ENCODE results near the gene TNRC18.

The TNRC18 gene

DNA sequence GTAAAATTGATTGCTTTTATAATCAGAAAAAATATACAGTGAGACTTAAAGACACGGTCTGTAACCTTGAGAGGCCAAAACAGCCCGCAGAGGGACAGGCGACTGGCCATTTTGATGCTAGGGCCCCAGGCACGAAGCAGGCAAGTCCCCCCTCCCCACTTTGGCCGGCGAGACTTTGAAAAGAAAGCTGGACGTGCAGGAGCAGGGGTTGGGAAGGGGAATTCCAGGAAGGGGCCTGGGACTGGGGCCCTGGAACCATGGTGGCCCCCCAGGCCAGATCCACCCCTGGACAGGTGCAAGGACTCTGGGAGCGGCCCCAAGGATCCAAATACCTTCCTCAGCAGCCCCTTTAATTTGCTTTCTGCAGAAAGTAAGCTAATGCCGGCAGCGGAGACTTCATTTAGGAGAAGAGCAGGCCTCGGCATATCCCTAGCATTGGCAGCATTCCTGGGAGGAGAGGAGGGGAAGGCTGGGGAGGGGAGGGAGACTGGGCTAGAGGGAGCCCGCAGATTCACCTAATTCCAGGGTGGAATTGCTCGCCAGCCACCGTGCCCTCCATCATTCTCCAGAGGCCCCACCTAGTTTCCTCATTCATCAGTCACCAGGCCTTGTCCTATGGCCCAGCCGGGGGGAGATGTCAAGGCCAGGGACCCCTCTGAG lies 24.9 kb upstream of the TNRC18 start:
- no peak for DNase-seq

DNA sequence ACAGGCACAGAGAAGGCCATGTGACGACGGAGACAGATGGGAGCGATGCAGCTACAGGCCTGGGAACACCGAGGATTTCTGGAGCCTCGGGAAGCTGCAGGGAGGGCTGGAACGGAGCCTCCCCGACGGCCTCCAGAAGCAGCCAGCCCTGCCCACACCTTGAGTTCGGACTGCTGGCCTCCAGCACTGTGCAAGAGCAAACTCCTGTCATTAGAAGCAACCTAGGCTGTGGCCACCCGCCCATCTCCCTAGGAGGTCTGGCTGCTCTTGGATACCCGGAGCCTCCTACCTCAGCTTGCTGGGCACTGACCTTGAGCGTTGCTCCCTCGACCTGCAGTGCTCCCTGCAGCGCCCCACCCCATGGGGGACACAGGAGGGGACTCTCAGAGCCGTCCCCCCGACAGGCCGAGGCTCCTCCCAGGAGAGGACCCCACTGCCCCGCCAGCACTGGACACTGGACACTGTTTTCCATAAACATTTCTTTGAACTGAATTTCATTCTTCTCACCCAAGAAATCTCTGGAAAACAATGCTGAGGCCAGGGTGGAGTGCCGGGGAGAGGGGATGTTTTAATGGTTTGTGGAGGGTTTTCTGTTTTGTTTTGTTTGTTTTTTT lies 22.5 kb upstream of the TNRC18 start:
- no peak for DNase-seq

DNA sequence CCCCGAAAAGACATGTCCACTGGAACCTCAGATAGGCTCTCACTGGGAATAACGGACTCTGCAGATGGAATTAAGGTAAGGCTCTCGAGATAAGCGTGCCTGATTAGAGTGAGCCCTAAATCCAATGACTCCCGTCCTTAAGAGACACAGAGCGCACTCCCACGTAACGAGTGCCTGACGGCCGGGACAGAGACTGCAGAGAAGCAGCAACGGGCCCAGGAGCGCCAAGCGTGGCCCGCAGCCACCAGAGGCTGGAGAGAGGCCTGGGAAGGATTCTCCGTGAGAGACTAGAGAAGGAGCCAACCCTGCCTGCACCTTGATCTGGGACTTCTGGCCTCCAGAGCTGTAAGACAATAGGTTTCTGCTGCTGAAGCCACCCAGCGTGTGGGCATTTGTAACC lies 20.0 kb upstream of the TNRC18 start:
- DNase-seq = no peak

DNA sequence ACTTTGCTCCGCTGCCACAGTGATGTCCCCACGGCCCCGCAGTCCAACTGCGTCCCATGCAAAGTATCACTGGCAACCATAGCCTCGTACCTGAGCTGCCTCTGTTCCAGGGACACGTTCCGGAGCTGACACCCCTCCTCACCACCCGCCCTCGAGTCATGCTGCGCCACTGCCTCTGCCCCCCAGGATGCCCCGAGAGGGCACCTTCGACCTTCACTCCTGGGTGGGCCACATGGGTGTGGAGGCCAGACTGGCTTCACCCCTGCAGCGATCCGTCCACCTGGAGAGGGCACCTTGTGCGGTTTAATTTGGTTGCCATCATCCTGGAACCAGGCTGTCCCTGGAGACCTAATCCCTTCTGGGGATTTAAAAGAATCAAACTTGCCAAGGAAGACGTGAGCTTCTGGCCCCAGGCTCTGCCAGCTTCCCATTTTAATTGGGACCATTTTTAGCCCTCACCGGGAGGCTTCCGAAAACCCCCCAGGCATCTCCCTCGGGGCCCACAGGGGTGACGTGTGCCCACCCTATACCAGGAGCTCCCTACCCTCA lies 19.2 kb upstream of the TNRC18 start:
- no peak for DNase-seq

DNA sequence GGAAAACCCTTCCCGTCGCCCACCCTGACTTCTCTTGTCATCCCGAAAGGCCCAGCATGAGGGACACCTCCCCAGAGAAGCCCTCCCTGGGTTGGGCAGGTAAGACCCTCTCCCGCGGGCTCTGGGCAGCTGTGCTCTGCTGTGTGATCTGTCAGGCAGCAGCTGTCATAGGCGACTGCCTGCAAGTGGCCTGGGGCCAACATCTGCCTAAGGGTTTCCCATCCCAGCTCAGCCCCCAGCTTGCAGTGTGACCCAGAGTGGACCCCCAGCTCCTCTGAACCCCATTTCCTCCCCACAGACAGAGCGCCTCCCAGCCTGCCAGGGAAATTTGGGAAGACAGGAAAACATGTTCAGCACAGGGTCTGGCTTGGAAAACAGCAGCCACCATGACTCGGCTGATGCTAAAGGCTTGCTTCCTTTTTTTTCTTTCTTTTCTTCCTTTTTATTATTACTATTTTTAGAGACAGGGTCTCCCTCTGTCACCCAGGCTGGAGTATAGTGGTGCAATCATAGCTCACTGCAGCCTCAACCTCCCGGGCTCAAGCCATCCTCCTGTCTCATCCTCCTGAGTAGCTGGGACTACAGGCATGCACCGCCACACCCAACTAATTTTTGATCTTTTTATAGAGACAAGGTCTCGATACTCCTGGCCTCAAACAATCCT lies 18.3 kb upstream of the TNRC18 start:
- no peak for DNase-seq

DNA sequence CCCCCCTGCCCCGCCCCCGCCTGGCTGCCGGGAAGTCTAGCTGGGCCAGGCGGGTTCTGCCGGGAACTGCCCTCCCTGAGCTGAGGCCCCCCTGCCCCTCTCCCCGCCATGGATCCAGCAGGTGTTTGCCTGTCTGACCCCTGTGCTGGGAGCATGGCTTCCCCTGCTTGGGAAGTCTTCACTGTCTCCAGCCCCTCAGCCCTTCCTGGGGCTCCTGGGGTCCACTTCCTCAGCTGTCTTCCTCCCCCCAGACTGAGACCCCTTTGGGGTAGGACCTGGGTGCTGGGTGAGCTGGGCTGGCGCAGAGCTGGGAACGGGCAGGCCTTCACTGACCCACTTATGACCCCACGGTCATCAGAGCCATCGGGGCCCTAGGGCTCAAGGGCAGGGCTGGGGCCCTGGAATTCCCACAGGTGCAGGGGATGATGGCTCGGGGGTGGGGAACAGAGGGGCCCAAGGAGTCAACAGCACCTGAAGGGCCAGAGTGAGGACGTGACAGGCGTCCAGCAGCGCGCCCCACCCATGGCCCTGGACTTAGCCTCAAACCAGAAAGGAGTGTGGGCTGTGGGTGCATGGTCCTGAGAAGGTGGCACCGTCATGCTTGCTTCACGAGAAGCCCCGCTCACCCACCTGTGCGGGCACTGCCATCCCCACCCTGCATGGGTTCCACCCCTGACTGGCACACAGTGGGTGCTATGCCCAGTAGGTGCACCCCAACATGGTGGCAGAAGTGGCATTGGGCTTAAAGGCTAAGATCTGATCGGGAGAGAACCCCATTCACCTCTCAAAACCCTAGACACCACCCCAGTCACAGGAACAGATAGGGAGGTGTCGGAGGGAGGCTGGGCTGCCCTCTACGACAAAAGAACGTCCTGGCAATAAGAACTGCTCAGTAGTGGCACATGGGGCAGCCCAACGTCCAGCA lies 16.2 kb upstream of the TNRC18 start:
- no peak for DNase-seq

DNA sequence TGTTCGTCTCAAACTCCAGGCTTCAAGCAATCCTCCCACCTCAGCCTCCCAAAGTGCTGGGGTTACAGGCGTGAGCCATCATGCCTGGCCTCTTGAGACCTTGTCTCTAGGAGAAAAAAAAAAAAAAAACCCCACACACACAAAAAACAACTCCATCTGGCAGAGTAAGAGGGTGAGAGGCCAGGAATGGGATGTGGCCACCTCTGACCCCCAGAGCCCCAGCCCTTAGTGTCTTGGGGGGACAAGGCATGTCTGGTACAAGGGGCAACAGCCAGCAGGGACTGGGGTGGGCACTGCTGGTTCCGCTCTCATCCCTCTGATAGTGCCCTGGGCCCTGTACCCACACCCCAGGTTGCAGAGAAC lies 15.6 kb upstream of the TNRC18 start:
- no peak for DNase-seq

DNA sequence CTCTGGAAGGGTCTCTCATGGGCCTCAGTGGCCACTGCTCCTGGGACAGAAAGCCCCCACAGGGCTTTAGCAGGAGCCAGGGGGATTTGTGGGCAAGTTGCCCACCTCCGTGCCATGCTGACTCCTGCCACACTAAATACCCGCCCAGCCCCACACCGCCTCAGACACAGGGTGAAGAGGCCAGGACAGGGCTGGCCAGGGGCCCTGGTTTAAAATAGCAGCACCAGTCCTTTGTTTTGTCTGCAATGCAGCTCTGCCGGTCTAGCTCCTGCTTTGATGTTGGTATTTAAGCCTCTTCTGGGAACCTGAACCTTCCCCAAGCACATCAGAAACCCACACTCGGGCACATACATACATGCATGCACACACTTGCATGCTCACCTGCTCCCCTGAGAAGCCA lies 14.4 kb upstream of the TNRC18 start:
- no peak for DNase-seq

DNA sequence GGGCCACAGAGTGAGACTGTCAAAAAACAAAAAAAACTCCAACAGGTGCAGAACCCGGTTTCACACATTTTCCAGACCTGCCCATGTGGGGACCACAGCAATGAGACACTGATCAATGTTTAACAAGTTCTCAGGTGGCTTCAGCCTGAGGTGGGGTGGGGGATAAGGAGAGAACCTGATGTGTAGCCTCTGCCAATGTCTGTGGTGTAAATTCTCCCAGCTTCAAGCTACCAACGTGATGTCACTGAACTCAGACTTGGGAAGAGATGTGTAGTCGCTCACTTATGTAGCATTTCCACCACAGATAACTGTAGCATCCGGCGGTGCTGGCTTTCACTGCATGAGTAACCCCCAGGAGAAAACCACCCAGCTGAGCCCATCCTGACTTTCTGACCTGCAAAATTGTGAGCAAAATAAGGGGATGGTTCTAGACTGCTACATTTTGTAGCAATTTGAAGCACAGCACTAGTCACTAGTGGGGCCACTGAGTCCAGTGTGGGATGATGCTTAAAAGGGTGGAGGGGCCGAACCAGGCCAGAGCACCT lies 13.8 kb upstream of the TNRC18 start:
- no peak for DNase-seq

DNA sequence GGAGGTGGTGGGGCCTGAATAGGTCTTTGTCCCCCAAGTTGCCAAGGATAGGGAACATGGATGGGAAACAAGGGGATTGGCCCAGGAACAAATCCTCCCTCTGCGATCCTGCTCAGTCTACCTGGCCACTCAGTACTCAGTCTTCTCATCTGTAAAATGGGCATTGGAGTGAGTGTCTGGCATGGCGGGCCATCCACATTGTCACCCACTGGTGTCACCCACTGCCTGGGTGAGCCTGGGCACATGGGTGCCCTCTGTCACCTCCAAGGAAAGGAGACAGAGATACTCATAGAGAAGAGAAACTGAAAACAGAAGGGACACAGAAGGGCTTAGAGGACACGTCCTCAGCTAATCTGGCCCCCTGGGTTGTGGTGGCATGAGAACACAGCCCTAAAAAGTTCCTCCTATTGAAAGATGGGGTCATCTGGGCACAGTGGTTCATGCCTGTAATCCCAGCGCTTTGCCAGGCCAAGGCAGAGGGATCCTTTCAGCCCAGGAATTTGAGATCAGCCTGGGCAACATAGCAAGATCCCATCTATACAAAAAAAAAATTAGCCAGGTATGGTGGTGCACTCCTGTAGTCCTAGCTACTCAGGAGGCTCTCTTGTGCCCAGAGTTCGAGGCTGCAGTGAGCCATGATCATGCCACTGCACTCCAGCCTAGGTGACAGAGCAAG lies 12.5 kb upstream of the TNRC18 start:
- no peak for DNase-seq

DNA sequence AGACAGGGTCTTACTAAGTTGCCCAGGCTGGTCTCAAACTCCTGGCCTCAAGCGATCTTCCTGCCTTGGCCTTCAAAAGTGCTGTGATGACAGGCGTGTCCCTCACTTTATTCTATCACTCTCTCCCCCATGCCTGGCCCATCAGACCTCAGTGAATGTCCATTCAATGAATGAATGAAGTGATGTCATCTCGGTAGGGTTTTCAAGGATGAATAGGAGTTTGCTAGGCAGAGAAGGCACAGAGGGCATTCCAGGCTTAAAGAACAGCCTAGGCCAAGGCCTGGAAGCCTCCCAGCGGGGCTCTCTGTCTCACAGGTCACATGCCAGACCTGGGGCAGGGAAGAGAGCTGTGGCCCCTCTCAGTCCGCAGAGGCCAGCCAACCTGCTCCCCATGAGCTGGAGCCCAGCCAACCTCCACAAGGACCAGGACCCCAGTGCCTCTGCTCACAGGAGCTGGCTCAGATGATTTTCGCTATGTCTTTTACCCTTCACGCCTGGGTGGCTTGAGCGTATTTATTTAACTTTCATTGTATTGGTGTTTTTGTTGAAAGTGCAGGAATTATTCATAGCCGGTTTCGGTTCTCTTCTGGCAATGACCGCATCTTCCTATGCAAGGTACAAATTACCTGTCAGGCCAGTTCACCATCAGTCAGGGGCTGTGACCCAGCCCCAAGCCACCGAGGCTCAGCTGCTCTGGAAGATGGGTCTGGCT lies 11.8 kb upstream of the TNRC18 start:
- no peak for DNase-seq

DNA sequence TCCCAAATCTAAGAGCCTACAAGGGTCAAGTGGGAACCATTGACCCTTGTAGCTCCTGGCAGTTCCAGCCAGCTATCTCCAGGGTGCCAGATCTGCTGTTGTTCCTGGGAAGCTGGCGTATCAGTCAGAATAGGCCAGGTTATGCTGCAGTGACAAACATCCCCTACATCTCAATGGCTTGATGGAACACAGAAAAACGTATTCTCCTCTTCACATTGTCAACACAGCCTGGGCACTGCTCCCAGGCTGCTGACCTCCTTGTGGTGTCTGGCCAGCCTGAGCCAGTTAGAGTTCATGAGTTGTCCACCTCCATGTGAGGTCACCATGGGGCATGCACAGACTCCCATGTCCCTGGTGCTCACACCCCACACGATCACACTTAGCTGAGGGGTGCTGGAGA lies 9.5 kb upstream of the TNRC18 start:
- no peak for DNase-seq

DNA sequence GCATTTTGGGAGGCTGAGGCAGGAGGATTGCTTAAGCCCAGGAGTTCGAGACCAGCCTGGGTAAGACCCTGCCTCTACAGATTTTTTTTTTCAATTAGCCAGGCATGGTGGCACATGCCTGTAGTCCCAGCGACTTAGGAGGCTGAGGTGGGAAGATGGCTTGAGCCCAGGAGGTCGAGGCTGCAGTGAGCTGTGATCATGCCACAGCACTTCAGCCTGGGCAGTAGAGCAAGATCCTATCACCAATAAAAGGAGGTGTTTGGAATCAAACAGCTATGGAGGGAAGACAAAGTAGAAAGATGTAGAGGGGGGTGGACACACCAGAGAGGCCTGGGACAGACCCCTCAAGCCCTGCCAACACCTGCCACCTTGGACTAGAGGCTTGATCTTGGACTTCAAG lies 9.1 kb upstream of the TNRC18 start:
- no peak for DNase-seq

DNA sequence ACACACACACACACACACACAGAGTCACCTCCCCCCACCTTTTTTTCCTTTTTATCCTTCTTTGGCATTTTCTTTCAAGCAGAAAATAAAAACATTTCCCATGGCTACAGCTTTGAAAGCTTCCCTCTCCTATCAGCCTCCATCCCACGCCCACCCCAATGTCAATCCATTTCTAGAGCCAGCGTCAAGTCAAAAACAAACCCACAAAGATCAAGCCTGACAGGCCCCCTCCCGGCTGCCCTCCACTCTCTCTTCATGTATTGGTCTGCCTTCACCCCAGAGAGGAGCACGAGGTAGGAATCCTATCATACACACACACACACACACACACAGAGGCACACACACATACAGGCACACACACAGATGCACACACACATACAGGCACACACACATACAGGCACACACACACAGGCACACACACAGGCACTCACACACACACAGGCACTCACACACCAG lies 8.0 kb upstream of the TNRC18 start:
- DNase-seq = no peak

DNA sequence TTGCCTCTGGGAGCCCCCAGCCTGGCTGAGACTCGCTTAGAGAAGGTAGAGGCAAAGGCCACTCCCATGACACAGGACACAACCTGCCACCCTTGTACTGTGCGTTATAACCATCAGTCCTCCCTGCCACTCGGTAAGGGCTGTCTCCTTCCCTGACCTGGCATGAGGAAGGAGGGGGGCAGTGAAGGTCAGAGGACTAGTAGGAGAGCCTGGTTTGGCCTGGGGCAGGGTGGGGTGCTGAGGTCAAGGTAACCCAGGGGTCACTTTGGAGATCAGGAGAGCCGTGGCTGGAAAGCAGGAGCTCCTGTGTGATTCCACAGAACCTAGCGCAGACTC lies 6.9 kb upstream of the TNRC18 start:
- no peak for DNase-seq

DNA sequence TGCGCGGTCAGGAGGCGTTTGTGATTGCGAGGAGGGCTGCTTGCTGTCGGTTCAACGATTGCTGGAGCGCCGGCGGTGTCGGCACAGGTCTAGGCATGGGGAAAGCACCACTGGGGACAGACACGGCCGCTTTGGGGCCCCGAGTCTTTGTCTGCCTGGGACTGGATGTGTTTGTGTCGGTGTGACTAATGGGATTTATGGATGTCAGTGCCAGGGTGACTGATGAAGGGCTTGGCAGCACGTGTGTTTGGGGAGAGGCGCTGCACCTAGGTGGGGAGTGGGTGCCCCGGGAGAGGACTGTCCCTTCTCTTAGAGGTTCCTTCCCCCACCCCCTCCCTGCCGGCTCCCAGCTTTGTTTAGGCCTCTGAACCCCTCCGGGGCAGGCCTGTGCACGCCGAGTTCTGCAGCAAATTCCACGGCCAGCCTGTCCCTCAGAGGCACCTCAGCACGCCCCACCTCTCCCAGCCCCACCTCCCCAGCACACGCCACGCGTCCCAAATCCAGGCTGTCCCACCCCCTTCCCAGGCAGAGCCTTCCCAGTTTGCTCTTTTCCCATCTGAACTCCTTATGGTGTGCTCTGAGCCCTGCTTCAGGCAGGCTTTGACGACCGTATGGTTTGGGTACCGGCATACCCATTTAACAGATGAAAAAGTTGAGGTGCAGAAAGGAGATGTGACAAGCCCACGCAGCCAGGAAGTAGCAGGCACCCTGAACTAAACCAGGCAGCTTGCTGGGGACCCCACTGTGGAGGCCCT lies 6.4 kb upstream of the TNRC18 start:
- DNase-seq = no peak

DNA sequence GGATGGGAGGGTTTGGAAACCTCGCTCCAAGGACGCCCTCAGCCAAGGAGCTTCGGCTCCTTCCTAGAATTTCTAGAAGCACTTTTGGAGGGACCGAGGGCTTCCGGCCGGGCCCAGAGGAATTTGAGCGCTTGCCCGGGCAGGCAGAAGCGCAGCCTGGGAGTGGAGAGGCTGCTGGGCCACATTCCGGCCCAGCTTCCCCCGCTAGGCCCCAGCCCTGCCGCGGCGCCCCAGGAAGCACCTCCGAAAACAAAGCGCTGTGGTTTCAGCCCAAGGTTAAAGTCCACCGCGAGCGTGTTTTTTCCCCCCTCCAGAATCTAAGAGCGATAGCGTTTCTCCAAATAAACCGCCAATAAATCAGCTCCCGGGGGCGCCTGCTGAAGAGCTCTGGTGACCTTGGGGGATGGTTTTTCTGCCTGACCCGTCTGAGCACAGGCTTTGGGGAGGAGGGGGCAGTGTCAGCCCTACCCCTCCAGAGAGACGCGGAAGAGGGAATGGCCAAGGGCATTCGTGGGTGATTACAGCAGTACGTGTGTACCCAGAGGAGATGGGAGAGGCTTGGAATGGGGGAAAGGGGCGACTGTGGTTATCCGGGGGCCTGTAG lies 5.7 kb upstream of the TNRC18 start:
- DNase-seq = no peak

DNA sequence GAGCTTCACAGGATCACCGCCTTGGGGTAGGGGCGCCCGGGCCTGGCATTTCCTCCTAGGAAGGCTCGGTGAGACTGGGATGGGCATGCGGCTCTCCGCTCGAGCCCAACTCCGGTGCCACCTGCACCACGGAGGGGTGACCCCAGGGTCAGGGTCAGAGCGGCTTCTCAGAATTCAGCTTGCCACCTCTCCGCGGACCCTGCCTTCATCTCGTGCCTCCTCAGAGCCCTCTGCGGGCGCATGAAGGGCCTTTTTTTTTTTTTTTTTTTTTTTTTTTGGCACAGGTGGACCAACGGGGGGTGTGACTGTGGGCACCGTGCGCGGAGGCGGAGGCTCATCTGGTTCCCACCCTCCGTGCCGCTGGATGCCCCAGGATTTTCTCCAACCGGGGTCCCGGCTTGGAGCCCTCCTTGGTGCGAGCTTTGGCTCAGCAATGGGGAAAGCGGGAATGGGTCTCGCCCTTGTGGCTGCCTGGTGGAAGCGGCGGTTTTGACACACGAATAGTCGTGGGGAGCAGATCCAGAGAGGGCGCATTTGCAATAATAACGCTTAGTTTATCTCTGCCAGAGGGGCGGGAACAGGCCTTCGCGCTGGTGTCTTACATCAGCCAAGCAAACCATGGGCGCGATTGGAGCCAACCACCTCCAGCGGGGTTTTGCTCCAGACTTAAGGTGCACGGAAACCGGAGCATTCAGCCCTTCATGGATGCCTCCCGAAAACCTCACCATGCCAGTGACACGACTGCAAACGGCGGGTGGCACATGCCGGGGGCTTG lies 5.0 kb upstream of the TNRC18 start:
- DNase-seq = no peak

DNA sequence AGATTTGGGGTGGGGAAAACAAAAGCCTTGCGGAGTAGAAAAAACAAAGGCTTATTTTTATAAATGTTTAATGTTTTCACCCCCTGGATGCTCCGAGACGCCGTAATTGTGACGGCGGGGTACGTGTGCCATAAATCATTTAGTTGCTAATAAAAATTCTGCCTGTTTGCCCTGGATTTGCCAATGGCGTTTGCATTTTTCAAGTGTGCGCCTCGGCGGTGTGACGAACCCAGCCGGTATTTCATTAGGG lies 2.5 kb upstream of the TNRC18 start:
- no peak for DNase-seq
